HK-2 (cell line): ENCODE results near the gene EFCAB11.

Experiments
- DNase-seq: peaks from one replicate; pipeline ENCODE4 v3.0.0-alpha.2; 2018; ENCODE audit not compliant: unreplicated experiment

The EFCAB11 gene

DNA sequence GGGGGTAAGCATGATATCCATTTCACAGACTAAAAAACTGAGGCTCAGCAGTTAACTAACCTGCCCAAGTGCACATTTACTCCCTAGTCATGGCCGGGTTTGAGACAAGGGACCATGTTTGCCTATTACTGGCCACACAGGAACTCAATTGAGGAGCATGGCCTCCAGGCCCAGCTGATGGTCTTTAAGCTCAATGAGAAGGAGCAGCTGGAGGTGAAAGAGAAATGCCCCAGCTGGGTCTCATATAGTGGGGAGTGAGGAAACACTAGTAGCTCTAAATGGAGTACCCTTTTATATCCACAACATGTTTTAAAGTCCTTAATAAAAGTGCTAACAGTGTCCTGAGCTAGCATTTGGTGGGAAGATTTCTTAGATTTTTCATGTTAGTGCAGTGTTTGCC, 2.8 kb upstream of the EFCAB11 start:
- DNase-seq: no peak

GRCh38 chr14:89956661-89957009, 2.1 kb upstream of the EFCAB11 start:
- DNase-seq: no peak

GRCh38 chr14:89955745-89956660, 1.5 kb upstream of the EFCAB11 start, which contains the start of gene TDP1:
Gene TDP1, plus strand, starts transcription at chr14:89955927. Its CDS starts 7,188 bp downstream, at chr14:89963115.
- peak; percentile 98 for DNase-seq

GRCh38 chr14:89955022-89955744, 653 bp upstream of the EFCAB11 start:
- DNase-seq: no peak

DNA sequence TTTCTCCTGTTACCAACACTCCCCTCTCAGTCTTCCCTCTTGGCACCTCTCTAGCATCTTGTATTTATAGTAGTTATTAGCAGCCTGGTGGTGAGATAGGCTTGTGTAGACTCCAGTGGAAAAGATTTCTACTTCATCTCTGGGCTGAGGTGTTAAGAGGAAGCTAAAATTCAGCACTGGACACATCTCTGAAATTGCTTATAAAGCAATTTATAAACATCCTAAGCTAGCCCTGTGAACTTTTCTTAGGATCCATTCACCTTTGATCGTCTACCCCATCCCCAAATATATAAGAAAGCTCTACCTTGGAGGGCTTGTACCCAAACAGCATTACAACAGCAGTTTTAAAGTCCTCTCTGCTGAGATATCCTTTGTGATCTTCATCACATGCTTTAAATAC, 928 bp downstream of the EFCAB11 start:
- DNase-seq: no peak

- DNase-seq: no peak
Measured at GRCh38 chr14:89952576-89952975, 2.0 kb downstream of the EFCAB11 start.

DNA sequence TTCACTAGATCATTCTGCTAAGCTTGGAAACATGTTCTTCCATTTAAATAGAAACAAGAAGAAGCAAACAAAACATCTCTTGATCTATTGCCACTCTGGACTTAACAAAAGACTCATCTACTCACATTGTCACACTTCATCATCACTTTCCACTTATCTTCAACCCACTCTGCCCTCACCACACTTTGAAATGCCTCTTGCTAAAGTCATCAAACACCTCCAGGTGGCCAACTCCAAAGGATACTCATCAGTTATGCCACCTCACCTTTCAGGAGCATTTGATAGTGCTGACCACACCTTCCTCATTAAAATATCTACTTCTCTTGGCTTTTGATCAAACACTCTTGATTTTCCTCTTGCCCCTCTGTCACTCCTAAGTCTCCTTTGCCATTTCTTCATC, 7.2 kb downstream of the EFCAB11 start:
- no peak for DNase-seq

GRCh38 chr14:89941830-89942377, 12.6 kb downstream of the EFCAB11 start:
- DNase-seq: no peak

GRCh38 chr14:89936654-89937185, 17.8 kb downstream of the EFCAB11 start:
- no peak for DNase-seq

- DNase-seq: no peak
Measured at GRCh38 chr14:89933002-89933401, 21.5 kb downstream of the EFCAB11 start.

DNA sequence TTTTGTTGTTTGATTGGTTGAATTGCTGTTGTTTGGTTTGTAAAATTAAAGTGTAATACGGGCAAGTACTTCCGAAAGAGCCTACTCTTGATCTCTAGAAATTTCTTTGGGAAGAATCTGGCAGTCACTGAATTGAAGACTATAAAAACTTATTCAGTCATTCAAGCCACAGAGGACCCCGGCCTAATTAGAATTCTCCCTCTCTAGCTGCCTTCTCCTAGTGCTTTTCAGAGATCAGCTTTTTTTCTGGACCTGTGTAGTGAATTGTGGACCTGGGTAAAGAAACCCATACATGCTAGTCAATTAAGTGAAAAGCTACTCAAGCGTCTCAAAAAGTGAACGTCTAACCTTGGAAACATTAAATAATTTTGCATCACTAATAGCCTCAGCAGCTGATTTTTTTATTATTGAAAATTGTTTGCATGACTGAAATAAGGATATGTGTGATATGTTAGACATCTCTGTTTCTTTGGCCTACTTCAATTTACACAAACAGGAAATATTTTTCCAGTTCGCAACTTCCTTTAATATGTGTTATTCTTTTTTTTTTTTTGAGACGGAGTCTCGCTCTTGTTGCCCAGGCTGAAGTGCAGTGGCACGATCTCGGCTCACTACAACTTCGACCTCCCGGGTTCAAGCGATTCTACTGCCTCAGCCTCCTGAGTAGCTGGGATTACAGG, 27.2 kb downstream of the EFCAB11 start:
- DNase-seq: no peak

DNA sequence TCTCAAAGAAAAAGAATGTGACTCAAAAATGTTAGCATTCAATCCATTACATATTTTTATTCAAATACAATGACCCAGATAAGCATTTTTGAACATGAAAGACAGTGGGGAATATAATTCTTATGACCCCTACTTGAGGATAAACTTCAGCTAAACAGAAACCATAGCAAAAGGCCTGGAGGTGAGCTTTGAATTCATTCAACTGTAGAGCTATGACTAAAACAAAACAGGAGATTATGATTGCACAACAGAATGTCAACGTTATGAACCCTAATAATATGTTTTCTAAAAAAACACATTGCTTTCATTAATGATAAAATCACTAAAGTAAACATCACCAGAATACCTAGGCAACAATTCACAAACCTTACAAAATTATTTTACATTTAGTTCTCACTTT, 27.8 kb downstream of the EFCAB11 start:
- no peak for DNase-seq

- DNase-seq: no peak
Measured at GRCh38 chr14:89924268-89924667, 30.3 kb downstream of the EFCAB11 start.

DNA sequence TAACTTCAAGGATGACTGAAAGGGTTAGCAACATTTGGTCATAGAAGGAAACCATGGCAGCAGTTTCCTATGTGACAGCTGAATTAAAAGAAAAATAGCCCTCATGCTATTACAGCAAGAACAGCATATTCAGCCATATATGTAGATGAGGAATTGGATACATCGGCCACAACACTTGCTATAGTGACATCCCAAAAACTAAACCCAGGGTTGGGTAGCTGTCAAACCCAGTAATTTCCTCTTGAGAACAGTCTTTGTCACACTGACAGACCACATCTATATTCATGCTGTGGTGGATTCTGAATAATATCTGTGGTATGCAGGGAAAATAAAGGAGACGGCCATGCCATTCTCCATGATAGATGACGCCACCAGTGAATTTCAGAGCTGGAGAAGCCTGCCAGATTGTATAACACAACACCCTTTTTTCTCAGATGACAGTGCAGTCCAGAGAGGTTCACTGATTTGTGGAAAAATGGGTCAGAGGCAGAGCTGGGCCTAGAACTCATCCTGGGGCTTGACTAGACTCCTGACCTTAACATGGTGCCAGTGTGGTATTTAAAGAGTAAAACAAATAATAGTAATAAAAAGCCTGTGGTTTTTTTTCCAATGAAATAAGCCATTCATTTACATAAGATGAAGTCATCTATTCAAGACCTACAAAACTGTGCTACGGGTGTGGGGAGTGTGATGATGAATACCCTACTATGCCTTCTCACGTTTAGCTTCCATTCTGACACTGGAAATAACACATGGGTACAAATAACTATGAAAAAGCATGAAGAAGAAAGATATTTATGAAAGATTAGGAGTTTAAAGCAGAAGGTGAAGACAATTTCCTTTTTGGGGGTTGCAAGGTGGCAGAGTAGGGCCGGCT, 32.3 kb downstream of the EFCAB11 start:
- peak; percentile 4 for DNase-seq

GRCh38 chr14:89921346-89921745, 33.2 kb downstream of the EFCAB11 start:
- DNase-seq: no peak

DNA sequence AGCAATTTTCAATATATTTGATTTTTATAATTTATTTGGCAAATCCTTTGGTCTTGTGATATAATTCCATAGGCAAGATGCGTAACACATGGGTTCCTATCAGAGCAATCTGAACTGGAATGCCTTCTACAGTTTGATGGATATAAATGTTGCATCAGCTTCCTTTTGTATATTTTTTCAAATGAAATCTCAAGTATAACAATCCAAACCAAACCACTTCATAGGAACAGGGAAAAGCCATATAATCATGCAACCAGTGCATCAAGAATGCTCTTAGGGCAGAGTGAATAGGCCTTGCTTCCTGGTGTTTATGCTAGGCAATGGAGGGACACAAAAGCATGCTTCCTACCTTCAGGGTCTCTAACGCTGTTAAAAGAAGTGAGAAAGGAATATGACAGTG, 34.5 kb downstream of the EFCAB11 start:
- DNase-seq: no peak

DNA sequence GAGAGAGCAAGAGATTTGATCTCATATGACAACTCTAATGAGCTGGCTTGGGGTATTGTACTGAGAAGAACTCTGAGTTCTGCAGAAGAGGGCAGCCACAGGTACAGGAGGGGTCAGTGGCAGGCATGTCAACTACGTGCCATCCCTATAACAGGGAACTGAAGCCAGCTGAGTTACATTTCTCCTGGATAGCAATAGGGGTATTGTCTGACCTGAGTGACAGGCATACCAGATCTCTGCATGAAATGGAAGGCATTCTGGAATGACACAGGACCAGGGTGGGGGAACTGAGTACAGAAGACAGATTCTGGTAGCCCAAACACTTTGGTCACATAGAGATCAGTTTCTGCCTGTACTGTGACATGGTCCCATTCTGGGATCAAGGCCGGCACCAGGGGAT, 35.8 kb downstream of the EFCAB11 start:
- DNase-seq: no peak

DNA sequence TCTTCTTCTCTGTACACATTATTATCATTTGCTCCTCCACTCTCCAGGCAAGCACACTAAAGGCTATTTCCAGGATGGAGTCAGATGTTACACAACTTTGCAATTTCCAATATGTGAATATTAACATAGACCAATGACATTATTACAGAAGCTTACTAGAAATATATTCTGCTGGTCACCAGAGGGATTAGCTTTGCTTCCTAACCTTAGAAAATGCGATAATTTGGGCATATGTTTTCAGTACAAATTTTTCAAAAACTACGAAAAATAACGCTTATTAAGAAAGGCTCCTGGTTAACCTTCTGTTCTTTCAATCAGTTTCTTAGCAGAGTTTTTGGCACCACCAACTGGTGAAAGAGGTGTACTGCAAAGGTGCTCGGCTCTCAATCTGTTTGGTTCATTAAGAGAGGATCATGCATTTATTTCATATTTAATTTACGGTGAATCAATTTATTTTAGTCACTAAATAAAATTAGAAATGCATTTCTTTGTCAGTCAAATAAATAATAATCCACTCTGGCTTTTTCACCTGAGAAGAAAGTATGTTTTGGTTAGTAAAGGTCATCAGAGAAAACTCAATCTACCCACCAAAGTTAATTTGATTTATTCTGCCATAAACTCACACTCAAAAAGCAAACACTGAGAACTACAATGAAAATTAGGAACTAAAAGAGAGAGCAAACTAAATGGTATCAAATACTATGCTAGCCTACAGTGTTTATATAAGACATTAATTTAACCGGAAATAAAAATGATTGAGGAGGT, 39.2 kb downstream of the EFCAB11 start:
- peak; percentile 32 for DNase-seq

DNA sequence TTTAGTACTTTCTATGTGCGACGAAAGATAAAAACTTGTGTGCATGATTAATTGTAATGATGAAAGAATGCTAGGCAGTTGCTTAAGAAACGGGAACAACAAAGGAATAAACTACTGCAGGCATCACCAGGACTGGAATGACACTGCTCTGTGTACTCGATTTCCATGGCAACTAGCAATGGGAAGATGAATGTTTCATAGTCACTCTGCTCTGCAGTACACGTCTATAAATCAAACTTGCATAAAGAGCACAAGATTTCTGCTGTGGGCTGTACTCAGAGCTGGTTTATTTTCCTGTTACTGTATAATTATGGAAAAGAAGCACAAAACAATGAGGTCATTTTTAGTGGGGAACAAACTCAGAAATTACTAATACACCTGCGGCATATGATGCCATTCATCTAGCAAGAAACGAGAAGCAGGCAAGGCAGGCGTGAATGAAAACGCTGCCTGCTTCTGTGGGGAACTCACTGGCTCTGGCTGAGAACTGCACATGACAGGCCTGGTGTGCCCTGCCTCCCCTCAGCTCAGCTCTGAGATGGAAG, 41.8 kb downstream of the EFCAB11 start:
- no peak for DNase-seq

- no peak for DNase-seq
Measured at GRCh38 chr14:89912221-89912620, 42.3 kb downstream of the EFCAB11 start.
